Fibroblast of villous mesenchyme (primary cell): ENCODE results near the gene ROBO2. TPM values are rescaled to one million over a fixed set of nuclear protein-coding genes. Genes with fewer than 3 reads are reported as not detected.

ENCODE experiments used
- DNase-seq: peaks from one replicate; pipeline ENCODE4 v3.0.0-alpha.2; 2010; ENCODE audit warnings: low read depth
- H3K4me3 ChIP-seq: 2 replicates; pipeline ENCODE4 v1.5.1; 2011; ENCODE audit warnings: low read depth, mild to moderate bottlenecking, low read length
- total RNA-seq: library from RNA; depleted of rRNA; stranded (reverse); fragments of >200 nt; gene quantifications from 2 replicates; pipeline ENCODE4 v1.2.3, GENCODE V29; 2012
- TF ChIP-seq, protein P1 (sequence below): IDR thresholded peaks from 2 replicates; pipeline ENCODE4 v1.5.1; 2012; ENCODE audit warnings: low read depth, mild to moderate bottlenecking, low read length; ENCODE audit not compliant: insufficient read depth

Gene ROBO2
- total RNA-seq, 1 donor, result 3.0 TPM

- H3K4me3 ChIP-seq, result no peak overlapping the region
- no peak for DNase-seq
- TF ChIP-seq, protein P1, sequence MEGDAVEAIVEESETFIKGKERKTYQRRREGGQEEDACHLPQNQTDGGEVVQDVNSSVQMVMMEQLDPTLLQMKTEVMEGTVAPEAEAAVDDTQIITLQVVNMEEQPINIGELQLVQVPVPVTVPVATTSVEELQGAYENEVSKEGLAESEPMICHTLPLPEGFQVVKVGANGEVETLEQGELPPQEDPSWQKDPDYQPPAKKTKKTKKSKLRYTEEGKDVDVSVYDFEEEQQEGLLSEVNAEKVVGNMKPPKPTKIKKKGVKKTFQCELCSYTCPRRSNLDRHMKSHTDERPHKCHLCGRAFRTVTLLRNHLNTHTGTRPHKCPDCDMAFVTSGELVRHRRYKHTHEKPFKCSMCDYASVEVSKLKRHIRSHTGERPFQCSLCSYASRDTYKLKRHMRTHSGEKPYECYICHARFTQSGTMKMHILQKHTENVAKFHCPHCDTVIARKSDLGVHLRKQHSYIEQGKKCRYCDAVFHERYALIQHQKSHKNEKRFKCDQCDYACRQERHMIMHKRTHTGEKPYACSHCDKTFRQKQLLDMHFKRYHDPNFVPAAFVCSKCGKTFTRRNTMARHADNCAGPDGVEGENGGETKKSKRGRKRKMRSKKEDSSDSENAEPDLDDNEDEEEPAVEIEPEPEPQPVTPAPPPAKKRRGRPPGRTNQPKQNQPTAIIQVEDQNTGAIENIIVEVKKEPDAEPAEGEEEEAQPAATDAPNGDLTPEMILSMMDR, result no peak
Measured at GRCh38 chr3:77324105-77324504, 284.2 kb downstream of the ROBO2 start.

DNA sequence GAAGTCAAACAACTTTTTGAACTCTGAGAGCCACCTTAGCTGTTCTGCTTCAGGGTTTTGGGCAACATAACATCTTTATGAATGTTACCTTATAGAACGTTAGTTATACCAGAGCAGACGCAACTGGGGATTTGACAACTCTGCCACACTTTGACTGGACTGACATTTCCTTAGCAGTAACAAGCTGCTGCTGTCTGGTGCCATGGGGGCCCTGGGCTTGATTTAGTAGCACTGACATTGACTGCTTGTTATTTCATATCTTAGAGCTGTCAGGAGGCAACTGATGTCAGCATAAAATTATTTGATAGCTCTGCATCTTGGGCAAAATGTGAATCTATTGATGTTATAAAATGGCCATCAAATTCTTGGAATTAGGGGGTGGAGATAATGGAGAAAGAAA lies 285.4 kb downstream of the ROBO2 start:
- TF ChIP-seq, protein P1, result no peak
- H3K4me3 ChIP-seq, result no peak overlapping the region
- DNase-seq, result no peak

DNA sequence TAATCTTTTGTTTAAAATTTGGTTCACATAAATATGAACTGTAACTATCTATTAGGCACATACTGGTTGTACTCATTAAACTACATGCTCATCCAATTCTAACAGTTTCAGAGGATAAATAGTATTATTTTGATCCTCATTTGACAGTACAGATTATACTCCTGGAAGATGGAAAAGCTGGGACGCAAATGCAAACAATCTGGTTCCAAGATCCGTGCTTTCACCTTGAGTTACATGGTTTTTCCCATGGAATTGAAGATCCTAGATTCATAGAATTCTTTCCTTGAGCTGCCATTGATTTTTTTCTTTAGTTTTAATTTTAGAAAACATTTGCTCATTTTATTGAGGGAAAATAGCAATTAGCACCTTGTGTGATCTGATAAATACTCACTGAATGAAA lies 285.8 kb downstream of the ROBO2 start:
- TF ChIP-seq, protein P1, result no peak

DNA sequence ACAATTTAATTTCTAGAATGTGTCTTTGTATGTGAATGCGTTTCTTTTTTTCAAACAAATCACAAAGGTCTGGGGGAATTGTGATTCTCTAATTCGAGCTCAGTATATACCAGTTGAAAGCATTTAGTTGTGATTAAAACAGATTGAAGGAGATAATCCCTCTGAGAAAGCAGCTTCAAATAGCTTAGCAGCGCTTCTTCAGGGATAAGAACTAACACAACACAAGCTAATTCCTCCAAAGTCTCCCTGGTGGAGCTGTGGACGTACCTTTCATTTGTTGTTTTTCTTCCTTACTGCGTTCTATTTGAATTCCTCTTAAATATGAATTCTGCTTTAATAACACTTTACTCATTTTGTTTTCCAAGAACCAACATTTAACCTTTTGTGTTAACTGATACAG lies 286.7 kb downstream of the ROBO2 start:
- DNase-seq, result no peak

More for the DNA sequence above, 285.8 kb downstream of the ROBO2 start:
- no peak overlapping the region for H3K4me3 ChIP-seq
- DNase-seq, result no peak

DNA sequence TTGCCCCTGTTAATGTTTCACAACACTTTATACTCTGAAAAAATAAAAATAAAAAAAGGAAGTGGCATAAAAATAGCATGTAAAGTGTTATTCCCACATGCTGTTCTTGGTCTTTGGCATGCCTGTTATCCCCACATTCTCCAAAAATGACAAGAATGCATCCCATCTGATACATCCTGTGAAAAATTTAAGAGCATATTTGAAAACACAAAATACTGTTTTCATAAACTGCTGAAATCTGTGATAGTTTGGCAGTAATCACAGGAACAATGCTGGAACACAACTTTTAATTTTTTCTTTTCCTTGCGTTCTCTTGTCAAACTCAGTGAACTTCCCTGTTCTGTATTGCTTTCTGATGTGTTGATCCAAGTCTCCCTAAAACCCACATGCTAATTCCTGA lies 288.8 kb downstream of the ROBO2 start:
- no peak for DNase-seq
- no peak overlapping the region for H3K4me3 ChIP-seq
- TF ChIP-seq, protein P1, result no peak

More for the DNA sequence above, 286.7 kb downstream of the ROBO2 start:
- H3K4me3 ChIP-seq, result no peak overlapping the region
- TF ChIP-seq, protein P1, result no peak

DNA sequence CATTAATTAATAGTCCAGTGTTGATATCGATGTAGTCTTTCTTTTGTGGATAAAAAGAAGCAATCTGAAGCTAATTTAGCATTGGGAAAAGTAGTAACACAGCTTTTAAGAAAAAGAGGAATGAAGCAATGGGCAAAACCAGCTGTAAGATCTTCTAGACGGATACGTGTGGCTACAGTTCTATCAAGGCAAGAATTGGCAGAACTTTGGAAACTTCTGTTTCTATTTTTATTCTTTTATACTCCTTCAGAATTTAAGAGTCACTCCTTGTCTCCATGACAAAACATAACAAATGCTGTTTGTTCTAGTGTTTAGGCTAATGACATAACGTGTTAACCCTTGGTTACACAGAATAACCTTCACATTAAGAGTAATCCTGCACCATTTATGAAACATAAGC lies 289.2 kb downstream of the ROBO2 start:
- DNase-seq, result no peak
- TF ChIP-seq, protein P1, result no peak
- no peak overlapping the region for H3K4me3 ChIP-seq

DNA sequence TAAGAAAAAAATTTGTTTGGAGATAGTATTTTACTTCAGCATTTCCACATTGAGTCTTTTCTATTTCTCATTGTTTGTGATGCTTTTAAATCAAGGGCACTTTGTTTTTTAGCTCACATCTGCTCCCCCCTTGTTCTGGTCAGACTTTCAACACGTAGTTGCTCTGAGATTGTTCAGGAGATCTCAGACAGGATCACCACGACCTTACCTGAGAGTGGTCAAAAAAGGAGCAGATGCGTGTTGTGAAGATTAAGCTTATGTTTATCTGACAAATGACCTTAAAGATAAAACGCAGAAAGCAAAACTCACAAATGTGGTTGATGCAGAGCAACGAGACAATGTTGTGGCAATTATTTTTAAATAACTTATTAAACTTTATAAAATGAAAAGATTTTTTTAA lies 298.3 kb downstream of the ROBO2 start:
- no peak for DNase-seq
- TF ChIP-seq, protein P1, result no peak
- H3K4me3 ChIP-seq, result no peak overlapping the region
